Measurements from ENCODE around the gene SMC1B. TPM values are rescaled to one million over a fixed set of nuclear protein-coding genes. Genes with fewer than 3 reads are reported as not detected.
"Not testable (repeated sequence)": the region's sequence is repeated elsewhere in the genome, so short reads cannot be mapped to it uniquely, and the experiment has no call there.

The SMC1B gene
- total and polyA plus RNA-seq, 8 donors = 0.10 to 0.35 (median 0.16) TPM

- Histone ChIP-seq H3K9me3 (no peaks in the 10 kb centered on the region), H3K27ac (no peak overlapping the region), H3K36me3 (no peaks in the 10 kb centered on the region), H3K4me1 (peaks cover 0 to 9% of the 10 kb centered on the region in 2 donors), H3K4me3 (no peak overlapping the region), H3K27me3 (no peaks in the 10 kb centered on the region)
- intact Hi-C loops (cut with DNase I) = no loop called here
- TF ChIP-seq, protein P1, sequence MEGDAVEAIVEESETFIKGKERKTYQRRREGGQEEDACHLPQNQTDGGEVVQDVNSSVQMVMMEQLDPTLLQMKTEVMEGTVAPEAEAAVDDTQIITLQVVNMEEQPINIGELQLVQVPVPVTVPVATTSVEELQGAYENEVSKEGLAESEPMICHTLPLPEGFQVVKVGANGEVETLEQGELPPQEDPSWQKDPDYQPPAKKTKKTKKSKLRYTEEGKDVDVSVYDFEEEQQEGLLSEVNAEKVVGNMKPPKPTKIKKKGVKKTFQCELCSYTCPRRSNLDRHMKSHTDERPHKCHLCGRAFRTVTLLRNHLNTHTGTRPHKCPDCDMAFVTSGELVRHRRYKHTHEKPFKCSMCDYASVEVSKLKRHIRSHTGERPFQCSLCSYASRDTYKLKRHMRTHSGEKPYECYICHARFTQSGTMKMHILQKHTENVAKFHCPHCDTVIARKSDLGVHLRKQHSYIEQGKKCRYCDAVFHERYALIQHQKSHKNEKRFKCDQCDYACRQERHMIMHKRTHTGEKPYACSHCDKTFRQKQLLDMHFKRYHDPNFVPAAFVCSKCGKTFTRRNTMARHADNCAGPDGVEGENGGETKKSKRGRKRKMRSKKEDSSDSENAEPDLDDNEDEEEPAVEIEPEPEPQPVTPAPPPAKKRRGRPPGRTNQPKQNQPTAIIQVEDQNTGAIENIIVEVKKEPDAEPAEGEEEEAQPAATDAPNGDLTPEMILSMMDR (IDR thresholded peaks at IDR 0.05) = no peak
- no peak for DNase-seq
- ATAC-seq = no peak
Measured at GRCh38 chr22:45381348-45381747, 32.1 kb downstream of the SMC1B start.

DNA sequence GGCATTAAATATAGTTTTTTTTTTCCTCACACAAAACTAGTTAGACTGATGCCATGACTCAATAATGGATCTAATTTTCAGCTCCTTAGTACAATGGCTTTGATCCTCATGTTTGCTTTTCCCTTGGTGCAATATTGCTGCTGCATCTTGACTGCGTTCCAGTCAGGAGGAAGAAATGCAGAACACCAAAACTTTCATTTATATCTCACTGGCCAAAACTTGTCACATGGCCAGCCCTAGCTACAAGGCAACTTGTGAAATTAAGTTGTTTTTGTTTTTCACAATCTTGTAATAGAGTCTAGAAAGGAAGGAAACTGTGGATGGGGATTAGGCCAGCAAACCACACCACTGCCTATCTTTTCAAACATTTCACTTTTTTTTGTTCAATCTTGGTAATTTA is 36.7 kb downstream of the SMC1B start:
- Histone ChIP-seq H3K27ac (no peak overlapping the region), H3K9me3 (no peaks in the 10 kb centered on the region), H3K27me3 (no peaks in the 10 kb centered on the region), H3K4me1 (peaks cover 0 to 9% of the 10 kb centered on the region in 2 donors), H3K4me3 (no peak overlapping the region), H3K36me3 (no peaks in the 10 kb centered on the region)
- TF ChIP-seq, protein P1 (IDR thresholded peaks at IDR 0.05) = no peak
- DNase-seq (peak in 2 of 4 donors; percentile 25 to 36), ATAC-seq (peak; percentile 36)
- intact Hi-C loops (cut with DNase I) = no loop called here

GRCh38 chr22:45376009-45376408 is 37.4 kb downstream of the SMC1B start:
- no peak for ATAC-seq
- TF ChIP-seq, protein P1 (IDR thresholded peaks at IDR 0.05) = no peak
- intact Hi-C loops (cut with DNase I) = no loop called here

GRCh38 chr22:45373592-45373991 is 39.8 kb downstream of the SMC1B start:
- H3K27ac ChIP-seq; H3K4me3 ChIP-seq; H3K36me3 ChIP-seq; H3K9me3 ChIP-seq; ATAC-seq; intact Hi-C loops (cut with DNase I); H3K27me3 ChIP-seq; H3K4me1 ChIP-seq; DNase-seq: not testable (repeated sequence)

More at GRCh38 chr22:45376009-45376408, 37.4 kb downstream of the SMC1B start:
- H3K36me3 ChIP-seq = no peaks in the 10 kb centered on the region
- H3K27me3 ChIP-seq = no peaks in the 10 kb centered on the region
- peaks cover 0 to 9% of the 10 kb centered on the region in 2 donors for H3K4me1 ChIP-seq
- DNase-seq = no peak
- no peak overlapping the region for H3K4me3 ChIP-seq
- no peaks in the 10 kb centered on the region for H3K9me3 ChIP-seq
- H3K27ac ChIP-seq = no peak overlapping the region

- DNase-seq (no peak), ATAC-seq (no peak)
- Histone ChIP-seq H3K36me3 (no peaks in the 10 kb centered on the region), H3K9me3 (peaks cover 0 to 20% of the 10 kb centered on the region in 2 donors), H3K27me3 (no peaks in the 10 kb centered on the region), H3K4me1 (no peaks in the 10 kb centered on the region), H3K27ac (no peak overlapping the region), H3K4me3 (no peak overlapping the region)
- intact Hi-C loops (cut with DNase I) = no loop called here
- TF ChIP-seq, protein P1 (IDR thresholded peaks at IDR 0.05) = no peak
Measured at GRCh38 chr22:45366713-45367112, 46.7 kb downstream of the SMC1B start.

- intact Hi-C loops (cut with DNase I) = no loop called here
- no peaks in the 10 kb centered on the region for H3K9me3 ChIP-seq
- no peak overlapping the region for H3K4me3 ChIP-seq
- H3K4me1 ChIP-seq = no peaks in the 10 kb centered on the region
- no peak for ATAC-seq
- DNase-seq = no peak
- H3K36me3 ChIP-seq = no peaks in the 10 kb centered on the region
- H3K27ac ChIP-seq = no peak overlapping the region
- H3K27me3 ChIP-seq = no peaks in the 10 kb centered on the region
- TF ChIP-seq, protein P1 (IDR thresholded peaks at IDR 0.05) = no peak
Measured at GRCh38 chr22:45359627-45360026, 53.8 kb downstream of the SMC1B start.
